GM10847 (cell line): Measurements from ENCODE around the gene COL3A1.

Experiments
- POLR2A ChIP-seq: IDR thresholded peaks from 2 replicates; pipeline ENCODE4 v1.6.1; 2011; ENCODE audit not compliant: insufficient read length; ENCODE audit errors: extremely low read depth

COL3A1 gene

DNA sequence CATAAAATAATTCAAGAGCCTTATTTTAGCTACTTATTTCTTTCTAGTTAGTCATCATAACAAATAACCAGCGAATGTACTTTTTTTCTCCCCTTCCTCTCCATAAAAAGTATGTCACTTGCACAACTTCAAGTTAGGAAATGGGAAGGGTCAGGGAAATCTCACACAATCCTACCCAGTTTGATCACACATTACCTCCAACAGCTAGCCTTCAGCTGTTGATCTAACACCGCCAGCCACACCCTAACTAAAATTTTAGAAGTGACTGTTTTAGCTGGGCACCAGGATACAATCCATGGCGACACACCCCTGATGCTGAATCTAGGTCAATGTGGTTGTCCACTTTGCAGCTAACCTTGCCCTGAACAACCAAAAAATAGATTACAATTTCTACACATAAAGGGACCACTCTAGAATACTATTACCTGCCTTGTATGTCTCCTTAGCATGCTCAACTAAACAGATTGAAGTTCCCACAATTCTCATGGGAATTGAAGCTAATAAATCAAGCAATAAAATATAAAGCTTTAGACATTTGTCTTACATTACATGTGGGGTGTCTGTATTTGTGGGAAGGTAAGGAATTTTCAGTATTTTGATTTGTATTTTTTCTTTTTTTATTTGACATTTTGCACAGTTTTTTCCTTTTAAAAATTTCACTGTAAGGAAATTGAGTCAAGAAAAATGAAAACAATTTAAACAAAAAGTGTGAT, 7.3 kb upstream of the COL3A1 start:
- TF ChIP-seq POLR2A, result no peak

DNA sequence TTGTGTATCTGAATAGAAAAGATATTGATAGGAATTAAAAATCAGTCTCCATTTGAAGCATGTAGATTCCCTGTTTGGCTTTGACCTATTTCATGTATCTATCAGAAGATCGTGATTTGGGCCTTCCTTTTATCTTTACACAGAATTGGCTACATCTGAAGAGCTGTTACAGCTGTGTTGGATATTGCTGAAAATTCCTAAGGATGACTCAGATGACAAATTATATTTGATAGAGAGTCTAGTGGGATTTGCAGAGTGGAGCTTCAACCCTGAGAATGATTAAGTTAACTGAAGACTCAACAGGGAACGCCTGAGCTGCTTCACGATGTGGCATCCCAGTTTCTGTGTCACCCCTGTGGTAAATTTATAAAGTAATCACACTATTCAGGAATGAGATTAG, 4.9 kb upstream of the COL3A1 start:
- no peak for TF ChIP-seq POLR2A

DNA sequence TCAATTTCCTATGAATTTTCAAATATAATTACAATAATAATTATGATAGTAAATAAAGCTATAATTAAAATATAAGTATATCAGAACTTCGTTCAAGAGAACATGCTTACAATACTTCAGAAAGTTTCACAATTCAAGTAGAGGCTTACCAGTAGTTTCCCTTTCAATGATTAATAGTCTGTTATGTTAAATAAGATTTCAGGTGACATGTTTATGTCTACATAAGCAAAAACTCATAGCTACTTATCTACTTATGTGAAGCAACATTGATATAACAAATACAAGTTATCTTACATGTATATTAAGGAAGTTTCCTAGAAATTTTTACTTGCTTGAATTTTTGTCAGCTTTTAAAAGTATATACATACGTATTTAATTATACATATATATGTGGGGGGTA, 4.5 kb upstream of the COL3A1 start:
- no peak for TF ChIP-seq POLR2A

DNA sequence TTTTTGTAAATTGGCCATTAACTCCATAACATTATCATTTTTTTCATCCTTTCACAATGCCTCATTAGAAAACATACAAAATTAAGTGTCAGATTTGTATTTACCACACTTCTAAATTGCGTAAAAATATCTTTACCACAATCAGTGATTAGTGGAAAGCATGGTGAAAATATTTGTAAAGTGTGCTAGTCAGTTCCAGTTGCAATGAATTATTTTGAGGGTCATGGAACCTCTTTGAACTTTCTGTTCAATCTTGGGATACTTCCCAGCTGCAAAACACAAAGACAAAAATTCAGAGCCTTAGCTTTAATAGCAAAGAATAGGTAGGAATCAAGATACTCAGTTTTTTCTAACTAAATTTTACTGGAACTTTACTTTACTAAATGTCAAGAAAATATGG, 4.0 kb upstream of the COL3A1 start:
- TF ChIP-seq POLR2A, result no peak

DNA sequence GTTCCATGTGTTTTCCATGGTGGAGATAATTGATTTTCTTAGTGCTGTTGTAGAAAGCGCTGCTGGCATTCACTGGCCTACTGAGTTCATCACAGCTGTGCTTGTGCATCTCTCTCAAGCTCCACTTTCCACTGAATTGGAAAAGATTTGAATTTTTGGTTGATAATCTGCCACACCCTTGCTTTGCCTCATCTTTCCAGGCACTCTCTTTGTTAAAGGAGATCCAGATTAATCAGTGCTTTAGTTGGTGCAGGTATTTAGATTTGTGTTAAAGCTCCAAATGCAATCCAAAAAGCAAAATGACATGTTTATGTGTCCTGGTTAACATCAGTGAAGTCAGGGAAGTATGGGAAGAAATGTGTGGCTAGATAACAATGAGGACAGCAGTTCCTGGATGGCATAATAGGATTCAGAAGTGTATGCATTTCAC, 2.7 kb upstream of the COL3A1 start:
- no peak for TF ChIP-seq POLR2A

DNA sequence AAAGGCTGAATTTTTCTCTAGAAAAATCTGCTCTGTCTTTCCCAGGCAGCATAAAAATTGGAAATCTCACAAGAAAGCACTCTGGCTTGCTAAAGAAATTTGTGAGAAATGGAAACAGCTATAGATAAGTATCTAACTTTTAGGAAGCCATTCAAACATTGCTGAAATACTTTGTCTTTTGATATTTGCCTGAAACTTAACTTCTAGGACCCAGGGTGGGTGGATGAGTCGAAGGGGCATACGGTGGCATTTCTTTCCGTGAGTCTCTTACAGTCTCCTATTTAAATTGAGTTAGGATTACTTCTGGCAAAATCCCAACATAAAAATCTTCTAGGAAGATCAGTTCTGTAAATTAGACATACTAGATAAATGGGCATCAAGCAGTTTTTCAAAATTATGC, 532 bp upstream of the COL3A1 start:
- no peak for TF ChIP-seq POLR2A

DNA sequence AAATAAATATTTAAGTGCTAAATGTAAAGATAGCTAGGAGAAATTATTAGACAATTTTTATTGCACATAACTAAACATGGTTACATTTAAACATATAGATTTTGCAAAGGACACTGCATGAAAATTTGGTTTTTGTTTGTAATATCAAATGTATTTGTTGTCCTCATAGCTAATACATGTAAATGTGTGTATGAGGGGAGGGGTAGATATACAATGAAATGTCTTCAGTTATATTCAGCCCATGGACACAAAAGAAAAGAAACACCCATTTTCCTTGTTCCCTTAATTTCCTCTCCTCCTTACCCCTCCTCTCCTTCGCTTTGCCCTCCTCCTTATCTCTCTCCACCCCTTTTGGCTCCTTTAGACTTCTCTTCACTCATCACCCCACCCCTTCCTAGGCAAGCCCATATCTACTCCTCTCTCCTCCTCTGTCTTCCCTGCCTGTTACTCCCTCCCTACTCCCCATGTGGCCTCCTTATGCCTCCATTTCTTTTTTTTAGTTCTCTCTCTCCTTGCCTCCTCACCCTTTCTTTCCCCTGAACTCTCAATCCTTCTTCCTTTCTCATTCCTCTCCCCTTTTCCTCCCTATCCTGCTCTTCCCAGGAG, 1.4 kb downstream of the COL3A1 start:
- TF ChIP-seq POLR2A, result no peak

DNA sequence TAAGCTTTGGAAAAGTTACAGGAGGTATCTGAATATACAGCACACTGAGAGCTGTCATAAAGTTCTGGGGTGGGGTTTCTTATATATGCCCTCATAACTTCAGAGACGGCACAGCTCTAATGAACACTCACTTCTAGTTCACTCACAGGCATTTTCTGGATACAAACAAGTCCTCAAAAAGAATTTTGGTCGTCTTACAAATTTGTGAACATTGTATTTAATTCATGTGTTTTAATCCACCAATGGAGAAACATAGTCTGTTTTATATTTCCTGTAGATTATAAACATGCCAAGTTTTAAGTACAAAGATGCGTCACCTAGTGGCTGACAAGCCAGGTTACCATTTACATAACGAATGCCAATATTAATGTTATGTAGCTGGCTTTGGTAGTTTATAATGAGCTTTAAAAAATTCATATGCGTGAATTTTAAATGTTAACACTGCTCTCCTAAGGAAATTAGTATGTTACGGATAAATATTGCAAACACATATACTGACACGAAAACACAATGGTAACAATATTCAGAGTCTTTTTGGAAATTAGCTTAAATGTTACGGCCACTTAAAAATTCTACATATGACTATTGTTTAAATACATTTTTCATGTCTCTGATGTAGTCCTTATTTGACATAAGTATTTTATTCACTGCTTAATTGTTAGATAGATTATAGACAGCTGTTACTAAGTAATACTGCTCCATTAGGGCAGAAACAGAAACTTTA, 2.5 kb downstream of the COL3A1 start:
- TF ChIP-seq POLR2A, result no peak

DNA sequence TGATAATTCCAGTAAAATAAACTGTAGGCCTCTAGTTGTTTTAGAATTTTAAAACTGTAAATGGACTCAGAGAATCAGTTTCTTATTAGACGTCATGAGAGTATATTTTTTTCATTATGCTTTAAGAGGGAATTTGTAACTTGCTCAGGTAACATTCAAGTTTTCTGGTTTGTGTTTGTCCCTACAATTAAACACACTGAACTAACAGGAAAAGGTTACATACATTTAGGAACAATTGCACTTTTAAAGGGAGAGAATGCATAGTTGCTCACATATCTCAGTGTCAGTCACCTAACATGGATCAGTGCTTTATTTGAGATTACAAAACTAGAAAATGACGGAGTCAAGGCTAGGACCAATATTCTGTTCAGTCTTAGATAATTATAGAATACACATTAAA, 3.1 kb downstream of the COL3A1 start:
- no peak for TF ChIP-seq POLR2A

DNA sequence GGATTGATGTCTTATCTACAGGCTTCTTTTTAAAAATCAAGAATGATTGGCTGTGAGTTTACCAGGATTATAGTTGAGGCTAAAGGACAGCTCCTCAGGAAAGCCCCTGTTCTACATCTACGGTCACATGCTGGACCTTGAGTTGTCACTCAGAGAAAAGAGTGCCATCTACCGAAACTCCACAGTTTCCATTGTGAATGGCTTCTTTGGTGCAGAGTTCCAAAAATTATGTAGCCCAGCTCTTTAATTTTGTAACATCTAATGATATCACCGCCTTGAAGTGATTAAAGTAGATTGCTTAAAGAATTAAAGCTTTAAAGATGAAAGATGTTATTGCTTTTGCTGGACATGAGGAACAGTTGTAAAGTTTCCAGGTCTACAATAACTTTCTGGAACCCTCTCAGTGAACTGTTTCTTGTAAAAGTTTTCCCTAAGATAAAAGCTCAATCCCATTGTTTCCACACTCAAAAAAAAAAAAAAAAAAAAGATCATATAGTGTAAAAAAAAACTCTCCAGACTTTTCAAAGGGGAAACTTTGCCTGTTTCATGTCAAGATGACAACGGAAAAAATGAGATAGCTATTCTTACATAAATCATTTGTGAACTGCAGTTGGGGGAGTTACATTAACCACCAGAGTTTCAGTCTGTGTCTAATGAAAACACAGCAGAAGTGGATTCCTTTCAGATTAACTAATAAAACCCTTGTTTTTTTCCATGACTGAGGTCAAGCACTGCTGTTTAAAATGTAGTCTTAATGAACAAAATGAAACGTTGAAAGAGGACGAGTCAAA, 4.3 kb downstream of the COL3A1 start:
- no peak for TF ChIP-seq POLR2A

DNA sequence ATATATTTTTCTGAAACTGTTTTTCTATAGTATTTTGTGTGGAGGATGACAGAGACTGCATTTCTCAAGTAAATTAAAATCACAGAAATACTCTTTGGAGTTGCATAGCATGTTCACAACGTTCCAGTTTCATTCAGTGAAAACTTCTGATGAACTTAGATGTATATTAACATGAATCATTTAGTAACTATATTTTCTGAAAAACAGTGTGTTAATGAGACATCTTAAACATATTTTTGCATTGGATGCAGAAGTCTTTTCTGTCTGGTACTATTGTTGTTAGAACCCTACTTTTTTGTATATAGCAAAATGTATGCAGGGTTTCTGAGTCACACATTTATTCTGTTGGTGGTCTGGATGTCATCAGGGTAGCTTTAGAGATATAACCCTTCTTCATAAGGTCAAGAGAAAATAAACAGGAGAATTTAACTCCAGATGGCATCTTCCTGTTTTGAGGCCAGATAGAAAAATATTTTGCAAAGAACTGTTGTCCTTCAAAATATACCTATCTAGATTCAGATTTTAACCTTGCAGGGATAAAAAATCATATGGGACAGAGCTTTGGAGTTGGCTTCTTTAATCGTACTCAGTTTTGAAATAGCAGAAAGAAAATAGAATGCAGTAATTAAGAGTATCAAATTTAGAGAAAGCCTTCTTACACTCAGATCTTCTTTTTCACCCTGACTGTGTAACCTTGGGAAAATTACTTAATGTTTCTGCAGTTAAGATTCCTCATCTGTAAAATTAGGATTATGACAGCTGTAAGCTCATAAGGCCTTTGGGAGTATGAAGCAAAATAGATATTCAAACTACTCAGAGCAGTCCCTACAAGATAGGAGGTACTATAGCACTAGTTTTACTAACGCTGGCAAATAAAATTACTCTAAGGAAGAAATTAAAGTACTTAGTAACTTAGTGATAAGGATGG, 5.3 kb downstream of the COL3A1 start:
- no peak for TF ChIP-seq POLR2A

DNA sequence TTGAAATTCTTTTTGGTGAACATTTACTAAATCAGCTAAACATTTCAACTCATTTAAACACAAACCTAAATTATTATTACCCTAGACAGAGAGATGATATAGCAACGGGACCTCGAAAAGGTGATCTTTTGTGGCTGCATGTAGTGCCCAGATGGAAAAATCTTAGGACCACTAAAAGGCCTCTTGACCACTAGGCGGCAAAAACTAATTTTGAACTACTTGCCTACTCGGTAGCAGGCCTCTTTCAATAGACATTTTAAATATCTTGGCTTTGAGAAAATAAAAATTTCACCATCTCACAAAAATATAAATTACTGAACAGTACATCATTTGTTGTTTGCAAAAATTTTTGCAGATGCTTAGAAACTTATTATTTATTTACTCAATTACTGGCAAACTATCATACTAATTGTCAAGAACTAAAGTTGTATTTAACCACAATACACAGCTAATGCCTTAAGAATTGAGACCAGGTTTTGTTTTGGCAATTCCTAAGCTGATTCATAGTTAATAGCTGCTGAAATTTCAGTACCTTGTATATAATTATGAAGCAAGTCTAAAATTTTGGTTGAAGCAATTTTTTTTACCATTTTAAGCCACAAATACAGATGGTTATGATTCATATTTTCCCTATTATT, 9.4 kb downstream of the COL3A1 start:
- TF ChIP-seq POLR2A, result no peak

DNA sequence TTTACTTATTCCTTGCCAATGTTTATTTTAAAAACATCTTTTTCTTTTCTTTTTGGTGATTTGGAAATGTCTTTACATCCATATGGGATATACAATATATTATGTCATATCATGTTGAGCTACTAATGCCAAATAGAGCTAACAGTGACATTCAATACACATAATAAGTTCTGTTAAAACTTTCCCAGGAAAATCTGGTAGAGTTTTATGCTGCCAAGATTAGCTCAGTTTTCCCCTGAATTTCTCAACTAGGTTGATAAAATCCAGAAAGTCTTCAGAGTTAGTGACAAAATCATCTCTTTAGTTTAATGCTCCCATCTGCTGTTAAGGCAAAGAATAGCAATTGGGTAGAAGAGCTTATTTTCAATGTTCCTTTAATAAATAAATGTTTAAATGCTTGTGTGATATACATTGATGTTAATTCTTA, 9.9 kb downstream of the COL3A1 start:
- TF ChIP-seq POLR2A, result no peak

DNA sequence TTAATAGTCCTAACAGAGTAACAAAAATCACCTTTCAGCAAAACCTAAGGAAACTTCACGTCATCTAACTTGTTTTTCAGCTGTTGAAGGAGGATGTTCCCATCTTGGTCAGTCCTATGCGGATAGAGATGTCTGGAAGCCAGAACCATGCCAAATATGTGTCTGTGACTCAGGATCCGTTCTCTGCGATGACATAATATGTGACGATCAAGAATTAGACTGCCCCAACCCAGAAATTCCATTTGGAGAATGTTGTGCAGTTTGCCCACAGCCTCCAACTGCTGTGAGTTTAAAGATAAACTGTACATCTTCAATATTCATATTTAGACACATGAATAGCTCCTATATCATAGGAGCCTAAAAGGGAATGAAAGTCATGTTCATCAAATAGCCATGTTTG, 10.5 kb downstream of the COL3A1 start:
- TF ChIP-seq POLR2A, result no peak
